Activated CD4-positive, alpha-beta memory T cell treated with anti-CD3 and anti-CD28 coated beads, Interleukin-2, amount 10 ng/mL, durations not matched to agents 7 days and 5 days (primary cell): ENCODE results near the gene IFT74. TPM values are rescaled to one million over a fixed set of nuclear protein-coding genes. Genes with fewer than 3 reads are reported as not detected.
"Not testable (repeated sequence)": the region's sequence is repeated elsewhere in the genome, so short reads cannot be mapped to it uniquely, and the experiment has no call there.

Experiments
- CTCF ChIA-PET: fragments of 350-600 bp; sonication (Branson Sonifier 250); formaldehyde crosslinking; loops from one replicate; lab custom pipeline; 2021; ENCODE audit warnings: antibody characterized with exemption, inconsistent platforms; lab: Charles Lee
- POLR2A ChIA-PET: fragments of 350-600 bp; sonication (Branson Sonifier 250); formaldehyde crosslinking; loops from one replicate; lab custom pipeline; 2021; ENCODE audit warnings: antibody characterized with exemption; lab: Charles Lee
- DNase-seq: peaks from one replicate; pipeline ENCODE4 v3.0.0-alpha.2; 2020
- H3K27ac Mint-ChIP-seq: one replicate; pipeline ENCODE4 v1.8.0; 2021; ENCODE audit warnings: mild to moderate bottlenecking, mixed read lengths
- H3K27me3 Mint-ChIP-seq: one replicate; pipeline ENCODE4 v1.8.0; 2021; ENCODE audit warnings: mixed read lengths
- H3K36me3 Mint-ChIP-seq: one replicate; pipeline ENCODE4 v1.8.0; 2021; ENCODE audit warnings: low read depth, mixed read lengths
- H3K4me1 Mint-ChIP-seq: one replicate; pipeline ENCODE4 v1.8.0; 2021; ENCODE audit warnings: mixed read lengths
- H3K4me3 Mint-ChIP-seq: one replicate; pipeline ENCODE4 v1.8.0; 2021; ENCODE audit warnings: mild to moderate bottlenecking, mixed read lengths
- H3K9me3 Mint-ChIP-seq: one replicate; pipeline ENCODE4 v1.8.0; 2021; ENCODE audit warnings: mixed read lengths
- total RNA-seq, 2 experiments: library from RNA; stranded (reverse); gene quantifications; one replicate each; pipeline ENCODE4 v1.2.3, GENCODE V29; 2021

IFT74 gene
- total RNA-seq, 2 experiments from 2014 or later = 7.4 to 9.4 TPM

DNA sequence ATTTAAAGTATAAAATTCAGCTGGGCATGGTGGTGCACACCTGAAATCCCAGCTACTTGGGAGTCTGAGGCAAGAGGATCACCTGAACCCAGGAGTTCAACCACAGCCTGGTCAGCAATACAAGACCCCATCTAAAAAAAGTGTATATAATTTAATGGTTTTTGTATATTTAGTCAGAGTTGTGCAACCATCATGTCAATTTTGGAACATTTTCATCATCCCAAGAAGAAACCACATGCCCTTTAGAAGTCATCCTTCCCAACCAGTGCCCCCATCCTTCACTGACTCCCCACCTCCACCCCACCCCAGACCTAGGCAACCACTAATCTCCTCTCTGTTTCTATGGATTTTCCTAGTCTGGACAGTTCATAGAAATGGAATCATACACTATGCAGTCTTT is 134.0 kb downstream of the IFT74 start:
- CTCF ChIA-PET = no interaction called here
- Mint-ChIP-seq H3K4me3 (no peak overlapping the region), H3K9me3 (no peaks in the 10 kb centered on the region), H3K4me1 (no peaks in the 10 kb centered on the region), H3K27me3 (peaks cover 3% of the 10 kb centered on the region), H3K36me3 (no peaks in the 10 kb centered on the region), H3K27ac (no peak overlapping the region)
- DNase-seq = no peak
- POLR2A ChIA-PET = no interaction called here

DNA sequence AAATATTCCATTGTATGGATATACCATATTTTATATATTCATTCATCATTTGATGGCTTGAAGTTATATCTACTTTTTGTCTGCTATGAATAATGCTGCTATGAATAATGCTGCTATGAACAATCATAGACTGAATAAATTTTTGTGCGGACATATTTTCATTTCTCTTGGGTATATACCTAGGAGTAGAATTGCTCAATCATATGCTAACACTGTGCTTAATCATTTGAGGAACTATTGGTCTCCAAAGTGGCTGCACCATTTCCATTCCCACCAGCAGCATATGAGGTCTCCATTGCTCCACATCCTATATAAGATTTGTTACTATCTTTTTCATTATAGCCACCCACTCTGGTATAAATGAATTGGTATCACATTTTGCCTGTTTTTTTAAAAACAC is 134.5 kb downstream of the IFT74 start:
- no peaks in the 10 kb centered on the region for H3K9me3 Mint-ChIP-seq
- POLR2A ChIA-PET = no interaction called here

DNA sequence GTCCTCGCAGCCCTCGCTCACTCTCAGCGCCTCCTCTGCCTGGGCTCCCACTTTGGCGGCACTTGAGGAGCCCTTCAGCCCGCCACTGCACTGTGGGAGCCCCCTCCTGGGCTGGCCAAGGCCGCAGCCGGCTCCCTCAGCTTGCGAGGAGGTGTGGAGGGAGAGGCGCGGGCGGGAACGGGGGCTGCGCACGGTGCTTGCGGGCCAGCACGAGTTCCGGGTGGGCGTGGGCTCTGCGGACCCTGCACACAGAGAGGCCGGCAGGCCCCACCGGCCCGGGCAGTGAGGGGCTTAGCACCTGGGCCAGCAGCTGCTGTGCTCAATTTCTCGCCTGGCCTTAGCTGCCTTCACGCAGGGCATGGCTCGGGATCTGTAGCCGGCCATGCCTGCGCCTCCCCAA is 136.3 kb downstream of the IFT74 start:
- POLR2A ChIA-PET, H3K27me3 Mint-ChIP-seq, CTCF ChIA-PET, H3K36me3 Mint-ChIP-seq, H3K27ac Mint-ChIP-seq, H3K9me3 Mint-ChIP-seq, DNase-seq, H3K4me1 Mint-ChIP-seq, H3K4me3 Mint-ChIP-seq: not testable (repeated sequence)

More for the DNA sequence above, 134.5 kb downstream of the IFT74 start:
- peaks cover 3% of the 10 kb centered on the region for H3K27me3 Mint-ChIP-seq
- H3K36me3 Mint-ChIP-seq = no peaks in the 10 kb centered on the region
- no peak for DNase-seq
- H3K4me3 Mint-ChIP-seq = no peak overlapping the region
- CTCF ChIA-PET = no interaction called here
- H3K27ac Mint-ChIP-seq = no peak overlapping the region
- no peaks in the 10 kb centered on the region for H3K4me1 Mint-ChIP-seq

DNA sequence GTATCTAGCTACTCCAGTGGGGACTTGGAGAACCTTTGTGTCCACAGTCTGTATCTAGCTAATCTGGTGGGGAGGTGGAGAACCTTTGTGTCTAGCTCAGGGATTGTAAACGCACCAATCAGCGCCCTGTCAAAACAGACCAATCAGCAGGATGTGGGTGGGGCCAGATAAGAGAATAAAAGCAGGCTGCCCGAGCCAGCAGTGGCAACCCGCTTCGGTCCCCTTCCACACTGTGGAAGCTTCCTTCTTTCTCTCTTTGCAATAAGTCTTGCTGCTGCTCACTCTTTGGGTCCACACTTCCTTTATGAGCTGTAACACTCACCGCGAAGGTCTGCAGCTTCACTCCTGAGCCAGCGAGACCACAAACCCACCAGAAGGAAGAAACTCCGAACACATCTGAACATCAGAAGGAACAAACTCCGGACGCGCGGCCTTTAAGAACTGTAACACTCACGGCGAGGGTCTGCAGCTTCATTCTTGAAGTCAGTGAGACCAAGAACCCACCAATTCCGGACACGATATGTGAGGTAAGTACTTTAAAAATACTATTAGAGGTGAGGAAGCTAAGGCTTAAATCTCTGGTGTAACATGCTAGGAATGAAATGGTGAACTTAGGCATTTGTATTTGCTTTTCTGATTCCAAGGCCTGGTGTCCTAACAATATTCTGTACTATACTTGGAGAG is 137.3 kb downstream of the IFT74 start:
- POLR2A ChIA-PET, H3K27me3 Mint-ChIP-seq, DNase-seq, H3K36me3 Mint-ChIP-seq, CTCF ChIA-PET, H3K9me3 Mint-ChIP-seq, H3K4me3 Mint-ChIP-seq, H3K27ac Mint-ChIP-seq, H3K4me1 Mint-ChIP-seq: not testable (repeated sequence)

DNA sequence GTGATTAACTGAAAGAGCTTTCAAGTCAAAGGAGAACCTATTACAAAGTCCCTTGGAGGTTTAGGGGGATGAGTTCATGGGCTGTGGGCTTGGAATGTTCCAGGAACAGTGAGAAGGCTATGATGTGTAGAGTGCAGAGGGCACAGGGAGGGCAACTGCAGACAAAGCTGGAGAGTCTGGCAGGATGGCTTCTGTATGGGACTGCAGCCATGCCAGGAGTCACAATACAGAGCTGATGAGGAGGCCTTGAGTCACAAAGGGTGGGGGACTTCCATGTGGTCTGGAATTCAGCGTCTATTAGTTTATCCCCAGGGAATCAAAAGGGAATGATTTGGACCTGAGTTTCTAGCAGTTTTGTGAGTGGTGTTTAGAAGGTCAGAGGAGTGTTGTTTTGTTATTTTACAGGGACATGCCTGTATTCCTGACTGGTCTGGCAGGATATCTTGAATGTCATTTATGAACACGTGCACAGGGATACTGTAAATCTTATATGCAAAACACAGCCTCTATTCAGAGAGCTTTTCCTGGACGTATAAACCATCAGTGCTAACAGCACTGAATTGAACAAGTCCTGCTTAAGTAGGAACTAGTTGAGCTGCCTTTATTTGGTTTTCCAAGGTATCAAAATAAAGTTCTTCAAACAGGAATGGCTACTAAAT is 138.6 kb downstream of the IFT74 start:
- POLR2A ChIA-PET = no interaction called here

DNA sequence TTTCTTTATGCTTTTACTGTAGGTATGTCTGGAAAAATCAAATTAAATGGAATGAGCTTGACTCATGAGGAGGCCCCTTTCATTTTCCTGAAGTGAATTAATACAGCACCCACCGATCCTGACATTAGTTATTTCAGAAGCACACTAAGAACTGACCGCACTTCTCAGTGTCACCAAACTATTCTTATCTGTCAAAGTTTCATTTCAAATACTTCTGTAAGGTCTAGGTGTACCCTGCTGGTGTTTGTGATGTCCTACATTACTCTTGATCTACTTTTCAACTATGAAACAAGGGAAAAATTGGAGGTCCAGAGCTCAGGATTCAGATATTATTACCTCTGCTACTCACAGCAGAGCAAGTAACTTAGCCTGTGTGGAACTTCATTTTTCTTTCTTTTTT is 151.0 kb downstream of the IFT74 start:
- Mint-ChIP-seq H3K27ac (no peak overlapping the region), H3K4me1 (no peaks in the 10 kb centered on the region), H3K4me3 (no peak overlapping the region), H3K27me3 (no peaks in the 10 kb centered on the region), H3K9me3 (no peaks in the 10 kb centered on the region), H3K36me3 (no peaks in the 10 kb centered on the region)
- ChIA-PET CTCF (interaction anchor here (0.7 kb wide), 1 partner anchor 15 kb away, joined by 5 read pairs; no protein-coding TSS in a partner anchor), POLR2A (no interaction called here)
- no peak for DNase-seq

More for the DNA sequence above, 138.6 kb downstream of the IFT74 start:
- DNase-seq = no peak
- H3K27me3 Mint-ChIP-seq = peaks cover 3% of the 10 kb centered on the region
- no peak overlapping the region for H3K4me3 Mint-ChIP-seq
- H3K9me3 Mint-ChIP-seq = no peaks in the 10 kb centered on the region
- CTCF ChIA-PET = no interaction called here
- H3K36me3 Mint-ChIP-seq = no peaks in the 10 kb centered on the region
- H3K27ac Mint-ChIP-seq = no peak overlapping the region
- H3K4me1 Mint-ChIP-seq = no peaks in the 10 kb centered on the region

DNA sequence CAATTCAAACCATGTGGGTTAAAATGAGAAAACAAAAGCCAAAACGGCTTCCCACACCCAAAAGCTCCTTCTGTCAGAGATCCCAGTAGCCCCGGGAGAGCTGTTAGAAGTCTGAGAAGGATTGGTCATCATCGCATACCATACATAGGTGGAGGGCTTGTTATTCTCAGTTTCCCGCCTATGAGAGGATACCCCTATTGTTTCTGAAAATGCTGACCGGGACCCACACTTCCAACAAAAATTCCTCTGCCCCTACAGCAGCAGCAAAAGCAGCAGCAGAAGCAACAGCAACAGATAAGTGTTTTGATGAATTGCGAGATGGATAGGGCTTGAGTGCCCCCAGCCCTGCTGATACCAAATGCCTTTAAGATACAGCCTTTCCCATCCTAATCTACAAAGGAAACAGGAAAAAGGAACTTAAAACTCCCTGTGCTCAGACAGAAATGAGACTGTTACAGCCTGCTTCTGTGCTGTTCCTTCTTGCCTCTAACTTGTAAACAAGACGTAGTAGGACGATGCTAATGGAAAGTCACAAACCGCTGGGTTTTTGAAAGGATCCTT is 152.8 kb downstream of the IFT74 start, which contains the start of gene TEK:
TSS of gene TEK (plus strand) at position 245 of the 561 bp plus-strand sequence. CDS start 366 bp downstream, outside the sequence.
- POLR2A ChIA-PET = no interaction called here
- no peaks in the 10 kb centered on the region for H3K9me3 Mint-ChIP-seq

DNA sequence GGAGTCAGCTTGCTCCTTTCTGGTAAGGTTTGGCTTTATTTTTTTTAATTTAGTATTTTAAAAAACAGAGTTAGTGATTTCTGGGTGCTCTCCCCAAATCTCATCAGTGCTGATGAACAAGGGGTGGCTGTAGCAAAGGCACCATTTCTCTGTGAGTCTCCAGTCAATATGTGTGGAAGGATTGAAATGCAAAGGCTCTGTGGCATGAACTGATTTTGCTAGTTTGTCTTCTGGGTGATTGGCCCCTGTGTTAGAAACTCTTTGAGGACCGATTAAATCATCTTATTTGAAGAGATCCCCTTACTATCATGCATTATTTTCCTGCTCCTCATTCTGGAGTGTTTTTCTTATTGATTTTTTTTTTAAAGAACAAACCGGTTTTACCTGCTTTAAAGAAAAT is 153.4 kb downstream of the IFT74 start:
- no peaks in the 10 kb centered on the region for H3K36me3 Mint-ChIP-seq
- ChIA-PET CTCF (no interaction called here), POLR2A (no interaction called here)
- no peaks in the 10 kb centered on the region for H3K9me3 Mint-ChIP-seq
- DNase-seq = no peak
- H3K4me1 Mint-ChIP-seq = no peaks in the 10 kb centered on the region
- H3K27me3 Mint-ChIP-seq = no peaks in the 10 kb centered on the region
- no peak overlapping the region for H3K4me3 Mint-ChIP-seq
- H3K27ac Mint-ChIP-seq = no peak overlapping the region

More for the DNA sequence above, 152.8 kb downstream of the IFT74 start, which contains the start of gene TEK:
- DNase-seq = no peak
- Mint-ChIP-seq H3K4me1 (no peaks in the 10 kb centered on the region), H3K36me3 (no peaks in the 10 kb centered on the region), H3K4me3 (no peak within 1 kb of the TSS), H3K27ac (no peak within 1 kb of the TSS), H3K27me3 (no peaks in the 10 kb centered on the region)
- CTCF ChIA-PET = no interaction called here

DNA sequence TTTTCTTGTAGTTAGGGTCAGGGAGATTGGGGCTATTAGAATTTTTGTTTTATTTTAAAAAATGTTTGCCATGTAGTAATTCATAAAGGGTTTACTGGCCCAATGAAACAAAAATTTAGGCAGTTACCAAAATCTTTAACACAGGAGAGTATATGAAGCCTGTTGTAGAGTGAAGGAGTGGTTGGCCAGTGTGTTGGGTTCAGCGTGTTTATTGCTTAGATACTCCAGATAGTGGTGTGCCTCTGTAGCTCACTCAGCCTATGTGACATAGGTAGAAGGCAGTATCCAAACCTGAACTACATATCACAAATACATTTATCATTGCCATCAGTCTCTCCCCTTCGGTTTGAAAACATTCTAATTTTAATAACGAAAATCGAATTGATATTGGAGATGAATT is 154.0 kb downstream of the IFT74 start:
- DNase-seq = no peak
- Mint-ChIP-seq H3K4me1 (no peaks in the 10 kb centered on the region), H3K36me3 (no peaks in the 10 kb centered on the region), H3K4me3 (no peak overlapping the region), H3K9me3 (no peaks in the 10 kb centered on the region), H3K27me3 (no peaks in the 10 kb centered on the region), H3K27ac (no peak overlapping the region)
- CTCF ChIA-PET = no interaction called here
- POLR2A ChIA-PET = no interaction called here

DNA sequence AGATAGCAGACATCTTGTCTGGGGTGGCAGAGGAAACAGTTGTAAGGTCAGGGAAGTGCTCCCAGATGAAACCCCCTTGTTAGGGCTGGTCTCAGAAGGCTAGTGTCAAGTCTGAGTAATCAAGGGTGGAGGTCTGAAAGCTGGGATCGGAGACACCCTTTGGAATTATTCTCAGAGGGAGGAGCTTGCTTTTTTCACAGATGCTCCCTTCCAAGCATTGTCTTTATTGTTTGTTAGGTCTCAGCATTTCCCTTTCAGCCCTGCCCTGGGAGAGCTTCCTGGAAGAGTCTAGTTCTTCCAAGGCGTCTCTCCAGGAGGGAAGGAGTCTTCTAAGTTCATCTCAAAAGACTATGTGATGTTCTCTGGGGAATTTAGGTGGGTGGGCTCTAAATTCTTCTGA is 156.0 kb downstream of the IFT74 start:
- Mint-ChIP-seq H3K4me1 (no peaks in the 10 kb centered on the region), H3K27me3 (no peaks in the 10 kb centered on the region), H3K4me3 (no peak overlapping the region), H3K9me3 (no peaks in the 10 kb centered on the region), H3K27ac (no peak overlapping the region), H3K36me3 (no peaks in the 10 kb centered on the region)
- POLR2A ChIA-PET = no interaction called here
- DNase-seq = no peak
- CTCF ChIA-PET = no interaction called here

Other genes with a start within 250 kb of the IFT74 start
- gene CAAP1, start 63.6 kb upstream of the IFT74 start, total RNA-seq = 10 to 100 TPM; 16.6 to 18.1 TPM
- 10 to 100 TPM; 34.1 to 35.9 TPM for gene PLAA, start 9.2 kb upstream of the IFT74 start, total RNA-seq
- gene LRRC19, start 49.3 kb downstream of the IFT74 start, total RNA-seq = not detected
- not detected for gene TEK, start 152.8 kb downstream of the IFT74 start, total RNA-seq